BLaER1 treated with 17β-estradiol and CSF1 and Interleukin-3, amounts not matched to agents 10 nM and 100 nM (cell line): ENCODE measurements around the gene GPER1.
A peak's percentile ranks its signal among the peaks of the same experiment; 100 is the strongest.

ENCODE experiments used
- H3K27ac ChIP-seq, 11 experiments: shearing (Covaris generic); formaldehyde crosslinking; 2 replicates each; pipeline ENCODE4 v1.8.1; 2022
- H3K27me3 ChIP-seq, 11 experiments: shearing (Covaris generic); formaldehyde crosslinking; 2 replicates each; pipeline ENCODE4 v1.8.1; 2022
- H3K36me3 ChIP-seq, 11 experiments: shearing (Covaris generic); formaldehyde crosslinking; 2 replicates each; pipeline ENCODE4 v1.8.1; 2022
- H3K4me1 ChIP-seq, 10 experiments: shearing (Covaris generic); formaldehyde crosslinking; 2 replicates each; pipeline ENCODE4 v1.8.1; 2022
- H3K4me2 ChIP-seq, 11 experiments: shearing (Covaris generic); formaldehyde crosslinking; 2 replicates each; pipeline ENCODE4 v1.8.1; 2022
- H3K4me3 ChIP-seq, 10 experiments: shearing (Covaris generic); formaldehyde crosslinking; 2 replicates each; pipeline ENCODE4 v1.8.1; 2022
- H3K9ac ChIP-seq, 11 experiments: shearing (Covaris generic); formaldehyde crosslinking; 2 replicates each; pipeline ENCODE4 v1.8.1; 2022
- H3K9me3 ChIP-seq, 11 experiments: shearing (Covaris generic); formaldehyde crosslinking; replicated peaks in 1 of 11; 2 replicates each; pipeline ENCODE4 v1.8.1; 2022
- H4K20me1 ChIP-seq, 11 experiments: shearing (Covaris generic); formaldehyde crosslinking; 2 replicates each; pipeline ENCODE4 v1.8.1; 2022
- Cebpa-rat ChIP-seq, 11 experiments: shearing (Covaris generic); IDR thresholded peaks; 2 replicates each; pipeline ENCODE4 v1.8.1; 2022

Gene GPER1

DNA sequence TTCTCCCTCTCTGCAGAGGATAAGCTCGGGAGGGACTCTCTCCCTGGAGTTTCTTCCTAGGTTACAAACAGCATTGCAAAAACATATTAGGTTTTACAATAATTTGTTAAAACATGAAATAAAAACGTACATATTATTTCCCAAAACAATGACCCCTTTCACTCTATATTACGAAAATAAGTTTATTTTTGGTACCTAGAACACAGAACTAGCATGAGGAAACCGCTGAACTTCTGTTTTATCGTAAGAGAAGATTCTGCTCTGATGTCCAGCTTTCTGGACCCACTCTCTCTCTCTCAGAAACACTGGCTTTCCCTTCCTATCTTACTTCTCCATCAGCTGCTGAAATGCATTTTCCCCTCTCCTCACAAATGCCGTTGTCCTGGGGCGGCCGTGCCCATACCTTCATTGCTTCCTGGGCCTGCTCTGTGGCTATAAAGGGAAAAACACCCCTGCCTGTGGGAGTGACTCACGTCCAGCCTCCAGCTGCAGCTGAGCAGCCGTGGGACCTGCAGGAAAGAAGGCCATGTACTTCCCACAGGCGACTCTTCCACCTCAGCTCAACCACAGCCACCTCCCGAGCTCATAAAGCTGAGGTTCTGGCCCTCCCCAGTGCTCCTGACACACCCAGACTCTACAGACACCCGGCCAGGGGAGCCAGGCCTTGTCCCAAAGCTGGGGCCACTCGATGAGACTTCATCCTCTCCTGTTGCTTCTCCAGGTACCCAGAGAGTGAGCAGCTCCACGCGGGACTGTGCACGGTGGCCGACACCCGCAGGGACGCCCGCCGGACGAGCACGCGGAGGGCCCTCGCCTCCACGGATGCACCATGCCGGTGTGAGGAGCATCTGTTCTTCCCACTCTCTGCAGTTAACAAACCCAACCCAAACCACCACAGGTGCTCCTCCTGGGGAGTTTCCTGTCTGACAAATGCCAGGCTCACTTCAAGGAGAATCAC lies 3.1 kb downstream of the GPER1 start:
- no peak overlapping the region for H3K4me3 ChIP-seq
- peaks cover 0 to 80% (median 57%) of the 10 kb centered on the region in 11 experiments; a peak in 18 of 22 replicates for H4K20me1 ChIP-seq
- H3K9ac ChIP-seq, result peak overlapping the region in 4 of 11 experiments; percentile 7 to 29 (median 10); a peak in 2 of 22 replicates
- peak overlapping the region; percentile 9 to 66 (median 38); a peak in 19 of 22 replicates for H3K4me2 ChIP-seq
- no peak for TF ChIP-seq Cebpa-rat (IDR thresholded peaks at IDR 0.05)
- H3K36me3 ChIP-seq, result peaks cover 0 to 24% (median 12%) of the 10 kb centered on the region in 11 experiments; a peak in 11 of 22 replicates
- H3K27ac ChIP-seq, result no peak overlapping the region
- no peaks in the 10 kb centered on the region for H3K9me3 ChIP-seq
- H3K4me1 ChIP-seq, result peaks cover 34 to 84% (median 70%) of the 10 kb centered on the region in 10 experiments
- H3K27me3 ChIP-seq, result peaks cover 0 to 6% (median 0%) of the 10 kb centered on the region in 11 experiments; a peak in 1 of 22 replicates

DNA sequence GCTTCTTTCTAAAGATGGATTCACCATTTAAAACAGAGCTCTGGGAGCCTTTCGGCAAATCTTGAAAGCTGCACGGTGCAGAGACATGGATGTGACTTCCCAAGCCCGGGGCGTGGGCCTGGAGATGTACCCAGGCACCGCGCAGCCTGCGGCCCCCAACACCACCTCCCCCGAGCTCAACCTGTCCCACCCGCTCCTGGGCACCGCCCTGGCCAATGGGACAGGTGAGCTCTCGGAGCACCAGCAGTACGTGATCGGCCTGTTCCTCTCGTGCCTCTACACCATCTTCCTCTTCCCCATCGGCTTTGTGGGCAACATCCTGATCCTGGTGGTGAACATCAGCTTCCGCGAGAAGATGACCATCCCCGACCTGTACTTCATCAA lies 3.7 kb downstream of the GPER1 start:
- no peak for TF ChIP-seq Cebpa-rat (IDR thresholded peaks at IDR 0.05)
- Histone ChIP-seq H3K27ac (no peak overlapping the region), H3K9ac (no peak overlapping the region), H3K4me1 (peaks cover 27 to 84% (median 70%) of the 10 kb centered on the region in 10 experiments), H3K9me3 (no peaks in the 10 kb centered on the region), H4K20me1 (peaks cover 0 to 80% (median 58%) of the 10 kb centered on the region in 11 experiments; a peak in 18 of 22 replicates), H3K4me2 (peak overlapping the region in 9 of 11 experiments; percentile 9 to 66 (median 42); a peak in 13 of 22 replicates), H3K36me3 (peaks cover 0 to 24% (median 12%) of the 10 kb centered on the region in 11 experiments; a peak in 11 of 22 replicates), H3K27me3 (peaks cover 0 to 6% (median 0%) of the 10 kb centered on the region in 11 experiments; a peak in 1 of 22 replicates), H3K4me3 (no peak overlapping the region)

DNA sequence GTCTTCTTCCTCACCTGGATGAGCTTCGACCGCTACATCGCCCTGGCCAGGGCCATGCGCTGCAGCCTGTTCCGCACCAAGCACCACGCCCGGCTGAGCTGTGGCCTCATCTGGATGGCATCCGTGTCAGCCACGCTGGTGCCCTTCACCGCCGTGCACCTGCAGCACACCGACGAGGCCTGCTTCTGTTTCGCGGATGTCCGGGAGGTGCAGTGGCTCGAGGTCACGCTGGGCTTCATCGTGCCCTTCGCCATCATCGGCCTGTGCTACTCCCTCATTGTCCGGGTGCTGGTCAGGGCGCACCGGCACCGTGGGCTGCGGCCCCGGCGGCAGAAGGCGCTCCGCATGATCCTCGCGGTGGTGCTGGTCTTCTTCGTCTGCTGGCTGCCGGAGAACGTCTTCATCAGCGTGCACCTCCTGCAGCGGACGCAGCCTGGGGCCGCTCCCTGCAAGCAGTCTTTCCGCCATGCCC lies 4.3 kb downstream of the GPER1 start:
- peaks cover 0 to 84% (median 54%) of the 10 kb centered on the region in 11 experiments; a peak in 18 of 22 replicates for H4K20me1 ChIP-seq
- no peaks in the 10 kb centered on the region for H3K9me3 ChIP-seq
- no peak overlapping the region for H3K9ac ChIP-seq
- H3K27me3 ChIP-seq, result peaks cover 0 to 6% (median 0%) of the 10 kb centered on the region in 11 experiments; a peak in 1 of 22 replicates
- no peak for TF ChIP-seq Cebpa-rat (IDR thresholded peaks at IDR 0.05)
- H3K4me1 ChIP-seq, result peaks cover 23 to 84% (median 69%) of the 10 kb centered on the region in 10 experiments
- H3K27ac ChIP-seq, result no peak overlapping the region
- H3K4me2 ChIP-seq, result 0 out of 22 replicates have a peak overlapping the region, but pooled peaks of 1 of the 11 experiments have one; percentile 42
- H3K36me3 ChIP-seq, result peaks cover 0 to 24% (median 12%) of the 10 kb centered on the region in 11 experiments; a peak in 11 of 22 replicates
- H3K4me3 ChIP-seq, result no peak overlapping the region

DNA sequence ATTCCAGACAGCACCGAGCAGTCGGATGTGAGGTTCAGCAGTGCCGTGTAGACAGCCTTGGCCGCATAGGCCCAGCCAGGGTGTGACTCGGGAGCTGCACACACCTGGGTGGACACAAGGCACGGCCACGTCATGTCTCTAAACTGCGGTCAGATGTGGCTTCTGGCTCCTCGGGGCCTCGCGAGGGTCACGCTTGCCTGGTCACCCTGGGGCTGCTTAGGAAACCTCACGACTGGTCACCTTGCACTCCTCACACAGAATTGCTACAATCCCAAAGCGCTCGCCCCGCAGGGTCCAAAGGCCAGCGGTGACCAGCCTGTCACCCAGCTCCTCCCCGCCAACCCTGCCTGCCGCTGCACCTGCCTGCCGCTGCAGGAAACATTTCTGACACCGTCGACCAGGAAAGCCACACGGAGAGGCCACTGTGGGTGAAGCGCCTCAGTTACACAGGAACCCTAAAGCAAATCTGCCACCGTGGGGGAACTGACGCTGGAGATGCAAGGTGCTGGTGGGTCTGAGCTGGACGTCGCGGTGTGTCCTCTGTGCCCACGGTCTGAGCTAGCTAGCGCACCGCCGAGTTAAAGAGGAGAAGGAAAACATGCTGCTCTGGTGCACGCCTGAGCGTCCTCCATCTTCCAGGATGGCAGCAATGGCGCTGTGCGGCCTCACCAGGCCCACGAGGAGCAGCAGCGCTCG lies 5.0 kb downstream of the GPER1 start:
- H3K9me3 ChIP-seq, result no peaks in the 10 kb centered on the region
- H3K27ac ChIP-seq, result no peak overlapping the region
- H3K9ac ChIP-seq, result no peak overlapping the region
- no peak for TF ChIP-seq Cebpa-rat (IDR thresholded peaks at IDR 0.05)
- H3K36me3 ChIP-seq, result peaks cover 0 to 25% (median 12%) of the 10 kb centered on the region in 11 experiments; a peak in 12 of 22 replicates
- peaks cover 15 to 84% (median 68%) of the 10 kb centered on the region in 10 experiments for H3K4me1 ChIP-seq
- peaks cover 0 to 85% (median 52%) of the 10 kb centered on the region in 11 experiments; a peak in 18 of 22 replicates for H4K20me1 ChIP-seq
- H3K4me2 ChIP-seq, result 0 out of 22 replicates have a peak overlapping the region, but pooled peaks of 2 of the 11 experiments have one; percentile 2 to 10
- no peak overlapping the region for H3K4me3 ChIP-seq
- peaks cover 0 to 2% (median 0%) of the 10 kb centered on the region in 11 experiments; a peak in 1 of 22 replicates for H3K27me3 ChIP-seq

DNA sequence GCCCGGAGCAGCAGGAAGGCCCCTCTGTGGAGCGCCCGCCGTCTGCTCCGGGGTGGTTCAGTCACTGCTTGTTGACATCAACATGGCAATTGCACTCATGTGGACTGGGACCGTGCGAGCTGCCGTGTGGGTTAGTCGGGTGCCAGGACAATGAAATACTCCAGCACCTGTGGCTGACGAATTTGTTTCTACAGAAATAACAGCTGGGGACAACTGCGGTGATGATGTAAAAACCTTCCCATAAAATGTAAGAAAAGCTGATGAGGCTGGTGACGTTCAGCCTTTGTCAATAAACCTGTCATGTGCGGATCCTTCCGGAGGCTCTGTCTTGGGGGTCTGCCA lies 5.6 kb downstream of the GPER1 start:
- Histone ChIP-seq H3K9ac (no peak overlapping the region), H4K20me1 (peaks cover 0 to 85% (median 47%) of the 10 kb centered on the region in 11 experiments; a peak in 17 of 22 replicates), H3K4me3 (no peak overlapping the region), H3K9me3 (no peaks in the 10 kb centered on the region), H3K4me1 (peaks cover 13 to 83% (median 67%) of the 10 kb centered on the region in 10 experiments), H3K4me2 (0 out of 22 replicates have a peak overlapping the region, but pooled peaks of 2 of the 11 experiments have one; percentile 2 to 10), H3K27me3 (no peaks in the 10 kb centered on the region; a peak in 1 of 22 replicates), H3K36me3 (peaks cover 0 to 29% (median 12%) of the 10 kb centered on the region in 11 experiments; a peak in 13 of 22 replicates), H3K27ac (no peak overlapping the region)
- no peak for TF ChIP-seq Cebpa-rat (IDR thresholded peaks at IDR 0.05)

DNA sequence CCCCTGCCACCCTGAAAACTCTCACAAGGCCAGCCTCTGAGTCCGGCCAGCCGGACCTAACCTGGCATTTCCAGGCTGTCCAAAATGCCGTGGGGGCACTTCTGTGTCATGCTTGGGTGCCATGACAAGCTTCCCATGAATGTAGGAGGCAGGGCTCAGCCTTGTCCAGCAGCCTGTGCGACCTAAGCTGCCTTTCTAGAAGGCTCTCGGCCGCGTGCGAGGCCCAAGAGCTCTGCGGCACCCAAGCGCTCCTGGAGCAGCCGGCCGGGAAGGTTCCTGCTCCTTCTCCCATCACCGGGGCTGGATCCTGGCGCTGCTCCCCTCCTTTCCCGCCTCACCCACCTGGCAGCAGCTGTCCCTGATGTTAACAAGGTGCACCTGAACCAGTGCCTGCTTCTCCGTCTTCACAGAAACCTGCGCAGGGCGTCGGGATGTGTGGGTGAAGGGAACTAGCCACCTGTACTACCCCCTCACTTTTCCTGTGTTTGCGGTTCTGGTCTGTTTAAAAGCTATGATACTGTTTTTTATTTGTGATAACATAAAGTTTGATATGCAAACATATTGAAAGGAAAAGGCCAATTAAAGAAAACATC lies 6.1 kb downstream of the GPER1 start:
- Histone ChIP-seq H3K9ac (peak overlapping the region in 2 of 11 experiments; percentile 1 to 38; a peak in 2 of 22 replicates), H3K9me3 (no peaks in the 10 kb centered on the region), H3K4me3 (no peak overlapping the region), H3K4me2 (peak overlapping the region in 8 of 11 experiments; percentile 18 to 97 (median 71); a peak in 12 of 22 replicates), H4K20me1 (peaks cover 0 to 85% (median 42%) of the 10 kb centered on the region in 11 experiments; a peak in 16 of 22 replicates), H3K27me3 (no peaks in the 10 kb centered on the region), H3K36me3 (peaks cover 0 to 29% (median 12%) of the 10 kb centered on the region in 11 experiments; a peak in 13 of 22 replicates), H3K27ac (no peak overlapping the region), H3K4me1 (peaks cover 13 to 83% (median 67%) of the 10 kb centered on the region in 10 experiments)
- TF ChIP-seq Cebpa-rat (IDR thresholded peaks at IDR 0.05), result no peak

DNA sequence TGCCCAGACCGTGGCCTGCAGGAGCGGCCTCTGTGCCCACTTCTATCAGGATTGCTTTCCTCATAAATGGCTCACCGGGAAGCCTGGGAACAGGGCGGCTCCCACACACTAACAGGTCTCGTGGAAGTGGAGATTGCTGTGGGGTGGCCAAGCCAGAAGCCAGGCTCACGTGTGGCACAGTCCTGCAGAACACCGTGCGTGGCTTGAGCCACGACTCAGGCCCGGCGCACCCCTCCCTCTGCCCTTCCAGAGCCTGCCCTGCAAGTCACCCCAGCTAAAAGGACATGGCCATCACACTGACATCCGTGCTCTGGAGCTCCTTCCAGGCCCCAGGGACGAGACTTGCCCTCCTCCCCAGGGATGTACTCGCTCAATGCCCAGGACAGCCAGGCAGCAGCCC lies 7.0 kb downstream of the GPER1 start:
- Histone ChIP-seq H3K4me2 (peak overlapping the region in 9 of 11 experiments; percentile 18 to 97 (median 65); a peak in 16 of 22 replicates), H3K4me1 (peaks cover 18 to 87% (median 71%) of the 10 kb centered on the region in 10 experiments), H3K9me3 (no peaks in the 10 kb centered on the region), H3K27ac (no peak overlapping the region), H3K4me3 (no peak overlapping the region), H3K9ac (peak overlapping the region in 3 of 11 experiments; percentile 1 to 38 (median 24); a peak in 2 of 22 replicates), H3K36me3 (peaks cover 0 to 29% (median 12%) of the 10 kb centered on the region in 11 experiments; a peak in 13 of 22 replicates), H3K27me3 (no peaks in the 10 kb centered on the region), H4K20me1 (peaks cover 0 to 84% (median 43%) of the 10 kb centered on the region in 11 experiments; a peak in 16 of 22 replicates)
- TF ChIP-seq Cebpa-rat (IDR thresholded peaks at IDR 0.05), result no peak
